Fibroblast of lung (primary cell): ENCODE data around the gene DUSP11. TPM values are rescaled to one million over a fixed set of nuclear protein-coding genes. Genes with fewer than 3 reads are reported as not detected.

Experiments used
- DNase-seq, 2 donors: peaks; one replicate each; pipeline versions ENCODE4 v3.0.0 to v3.0.0-alpha.2; 2010; ENCODE audit warnings: low read depth in 2 of 2
- H2AFZ ChIP-seq: 2 replicates; pipeline ENCODE4 v1.5.1; 2012; ENCODE audit warnings: low read length, control low read depth, inconsistent platforms
- H3K27ac ChIP-seq: 2 replicates; pipeline ENCODE4 v1.5.1; 2011; ENCODE audit warnings: low read length, control low read depth; ENCODE audit not compliant: insufficient read depth
- H3K27me3 ChIP-seq: 2 replicates; pipeline ENCODE4 v1.5.1; 2011; ENCODE audit warnings: mild to moderate bottlenecking, low read length; ENCODE audit not compliant: control insufficient read depth, insufficient read depth
- H3K36me3 ChIP-seq: 2 replicates; pipeline ENCODE4 v1.5.1; 2011; ENCODE audit warnings: low read length; ENCODE audit not compliant: control insufficient read depth, insufficient read depth
- H3K4me1 ChIP-seq: 2 replicates; pipeline ENCODE4 v1.5.1; 2011; ENCODE audit warnings: low read length; ENCODE audit not compliant: control insufficient read depth, insufficient read depth; ENCODE audit errors: extremely low read depth
- H3K4me2 ChIP-seq: 2 replicates; pipeline ENCODE4 v1.5.1; 2011; ENCODE audit warnings: low read length, control low read depth; ENCODE audit not compliant: insufficient read depth; ENCODE audit errors: extremely low read depth
- H3K4me3 ChIP-seq, 4 experiments: fragments of 200-600 bp in 1 of 4; sonication (generic) in 1 of 4; replicated peaks in 1 of 4; 2 replicates each; pipeline ENCODE4 v1.5.1; 2011 to 2016; ENCODE audit warnings: low read length in 4 of 4, low read depth in 3 of 4, mild to moderate bottlenecking in 3 of 4, control low read depth in 2 of 4, inconsistent platforms in 1 of 4, mixed read lengths in 1 of 4; ENCODE audit not compliant: insufficient read depth in 1 of 4; ENCODE audit errors: control extremely low read depth in 1 of 4
- H3K79me2 ChIP-seq: 2 replicates; pipeline ENCODE4 v1.5.1; 2012; ENCODE audit warnings: mild to moderate bottlenecking, low read length, inconsistent platforms; ENCODE audit not compliant: control insufficient read depth, insufficient read depth
- H3K9ac ChIP-seq: 2 replicates; pipeline ENCODE4 v1.5.1; 2011; ENCODE audit warnings: mild to moderate bottlenecking, low read length, control low read depth; ENCODE audit not compliant: insufficient read depth
- H3K9me3 ChIP-seq: 2 replicates; pipeline ENCODE4 v1.5.1; 2012; ENCODE audit warnings: low read depth, low read length; ENCODE audit not compliant: control insufficient read depth, insufficient read depth
- H4K20me1 ChIP-seq: 2 replicates; pipeline ENCODE4 v1.5.1; 2011; ENCODE audit warnings: low read length; ENCODE audit not compliant: control insufficient read depth, insufficient read depth; ENCODE audit errors: extremely low read depth
- EZH2 ChIP-seq: IDR thresholded peaks from 2 replicates; pipeline ENCODE4 v1.5.1; 2012; ENCODE audit warnings: low read length, control low read depth, mild to moderate bottlenecking; ENCODE audit errors: missing control alignments
- polyA plus RNA-seq, 2 donors: library from polyadenylated mRNA; depleted of rRNA in 1 of 2; stranded (reverse) in 1 of 2; unstranded in 1 of 2; fragments of >200 nt; gene quantifications; 2 replicates each; pipeline ENCODE4 v1.2.1, GENCODE V29; 2011 to 2012; ENCODE audit warnings: missing spikeins in 1 of 2
- total RNA-seq: library from RNA; depleted of rRNA; stranded (reverse); fragments of >200 nt; gene quantifications from 2 replicates; pipeline ENCODE4 v1.2.1, GENCODE V29; 2014
- TF ChIP-seq, protein P1 (sequence below), 2 donors: IDR thresholded peaks in 1 of 2; conservative IDR thresholded peaks in 1 of 2; 1 replicate in 1 of 2; 2 replicates in 1 of 2; pipeline ENCODE4 v1.5.1; 2011 to 2012; ENCODE audit warnings: low read length in 2 of 2, control low read depth in 1 of 2, inconsistent platforms in 1 of 2, low read depth in 1 of 2, mild to moderate bottlenecking in 1 of 2

The DUSP11 gene
- total and polyA plus RNA-seq, 2 donors (not counting 1 experiment from before 2014, with no cell fraction given) = 31.7 to 38.0 TPM

DNA sequence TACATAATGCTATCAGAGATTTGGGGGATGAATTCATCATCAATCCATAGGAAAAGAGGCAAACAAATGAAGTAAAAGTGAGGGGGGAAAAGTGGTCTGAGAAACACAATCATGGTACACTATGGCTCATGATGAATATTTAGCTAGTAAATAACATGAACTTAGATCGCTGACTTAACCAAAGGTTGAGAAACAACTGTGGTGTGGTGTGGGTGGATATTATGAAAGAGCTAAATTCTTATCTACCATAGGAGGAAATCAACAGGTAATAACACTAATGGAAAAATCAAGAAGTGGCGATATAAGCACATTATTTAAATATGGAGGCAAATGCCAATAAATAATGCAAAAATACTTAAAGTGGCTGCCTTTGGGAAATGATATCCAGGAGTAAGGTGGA is 30.6 kb downstream of the DUSP11 start:
- Histone ChIP-seq H3K4me3 (no peak overlapping the region), H3K27me3 (no peaks in the 10 kb centered on the region), H3K9ac (no peak overlapping the region), H2AFZ (no peak overlapping the region), H3K36me3 (peaks cover 6% of the 10 kb centered on the region), H3K4me1 (no peaks in the 10 kb centered on the region), H4K20me1 (no peaks in the 10 kb centered on the region), H3K9me3 (no peaks in the 10 kb centered on the region), H3K27ac (no peak overlapping the region), H3K4me2 (no peak overlapping the region), H3K79me2 (no peaks in the 10 kb centered on the region)
- no peak for DNase-seq
- TF ChIP-seq, protein P1, sequence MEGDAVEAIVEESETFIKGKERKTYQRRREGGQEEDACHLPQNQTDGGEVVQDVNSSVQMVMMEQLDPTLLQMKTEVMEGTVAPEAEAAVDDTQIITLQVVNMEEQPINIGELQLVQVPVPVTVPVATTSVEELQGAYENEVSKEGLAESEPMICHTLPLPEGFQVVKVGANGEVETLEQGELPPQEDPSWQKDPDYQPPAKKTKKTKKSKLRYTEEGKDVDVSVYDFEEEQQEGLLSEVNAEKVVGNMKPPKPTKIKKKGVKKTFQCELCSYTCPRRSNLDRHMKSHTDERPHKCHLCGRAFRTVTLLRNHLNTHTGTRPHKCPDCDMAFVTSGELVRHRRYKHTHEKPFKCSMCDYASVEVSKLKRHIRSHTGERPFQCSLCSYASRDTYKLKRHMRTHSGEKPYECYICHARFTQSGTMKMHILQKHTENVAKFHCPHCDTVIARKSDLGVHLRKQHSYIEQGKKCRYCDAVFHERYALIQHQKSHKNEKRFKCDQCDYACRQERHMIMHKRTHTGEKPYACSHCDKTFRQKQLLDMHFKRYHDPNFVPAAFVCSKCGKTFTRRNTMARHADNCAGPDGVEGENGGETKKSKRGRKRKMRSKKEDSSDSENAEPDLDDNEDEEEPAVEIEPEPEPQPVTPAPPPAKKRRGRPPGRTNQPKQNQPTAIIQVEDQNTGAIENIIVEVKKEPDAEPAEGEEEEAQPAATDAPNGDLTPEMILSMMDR (conservative IDR thresholded peaks at IDR 0.05 in 1 of 2, IDR thresholded peaks at IDR 0.05 in 1 of 2; ENCODE audit: low read depth in 1 of 2, low read length in 2 of 2) = no peak
- TF ChIP-seq EZH2 = no peak

DNA sequence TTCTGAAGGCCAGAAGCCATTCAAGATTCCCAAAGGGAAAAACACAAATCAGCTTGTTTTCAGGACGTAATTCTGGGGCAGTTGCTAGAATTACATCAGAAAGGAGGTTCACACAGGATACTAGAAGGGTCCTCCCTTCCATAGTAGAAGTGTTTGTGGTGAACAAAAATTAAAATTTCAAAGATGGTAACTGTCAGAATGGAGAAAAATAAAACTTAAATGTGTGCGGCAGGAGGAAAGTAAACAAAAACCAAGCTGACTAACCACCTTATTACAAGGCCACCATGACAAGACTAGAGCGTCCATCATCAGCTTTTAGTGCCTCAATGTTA is 33.1 kb downstream of the DUSP11 start:
- DNase-seq = no peak
- Histone ChIP-seq H4K20me1 (no peaks in the 10 kb centered on the region), H3K27me3 (no peaks in the 10 kb centered on the region), H3K4me2 (no peak overlapping the region), H3K79me2 (no peaks in the 10 kb centered on the region), H3K4me1 (no peaks in the 10 kb centered on the region), H3K9me3 (no peaks in the 10 kb centered on the region), H3K27ac (no peak overlapping the region), H3K36me3 (peaks cover 2% of the 10 kb centered on the region), H2AFZ (no peak overlapping the region), H3K9ac (no peak overlapping the region), H3K4me3 (no peak overlapping the region)
- TF ChIP-seq, protein P1 (conservative IDR thresholded peaks at IDR 0.05 in 1 of 2, IDR thresholded peaks at IDR 0.05 in 1 of 2; ENCODE audit: low read depth in 1 of 2, low read length in 2 of 2) = no peak
- no peak for TF ChIP-seq EZH2

DNA sequence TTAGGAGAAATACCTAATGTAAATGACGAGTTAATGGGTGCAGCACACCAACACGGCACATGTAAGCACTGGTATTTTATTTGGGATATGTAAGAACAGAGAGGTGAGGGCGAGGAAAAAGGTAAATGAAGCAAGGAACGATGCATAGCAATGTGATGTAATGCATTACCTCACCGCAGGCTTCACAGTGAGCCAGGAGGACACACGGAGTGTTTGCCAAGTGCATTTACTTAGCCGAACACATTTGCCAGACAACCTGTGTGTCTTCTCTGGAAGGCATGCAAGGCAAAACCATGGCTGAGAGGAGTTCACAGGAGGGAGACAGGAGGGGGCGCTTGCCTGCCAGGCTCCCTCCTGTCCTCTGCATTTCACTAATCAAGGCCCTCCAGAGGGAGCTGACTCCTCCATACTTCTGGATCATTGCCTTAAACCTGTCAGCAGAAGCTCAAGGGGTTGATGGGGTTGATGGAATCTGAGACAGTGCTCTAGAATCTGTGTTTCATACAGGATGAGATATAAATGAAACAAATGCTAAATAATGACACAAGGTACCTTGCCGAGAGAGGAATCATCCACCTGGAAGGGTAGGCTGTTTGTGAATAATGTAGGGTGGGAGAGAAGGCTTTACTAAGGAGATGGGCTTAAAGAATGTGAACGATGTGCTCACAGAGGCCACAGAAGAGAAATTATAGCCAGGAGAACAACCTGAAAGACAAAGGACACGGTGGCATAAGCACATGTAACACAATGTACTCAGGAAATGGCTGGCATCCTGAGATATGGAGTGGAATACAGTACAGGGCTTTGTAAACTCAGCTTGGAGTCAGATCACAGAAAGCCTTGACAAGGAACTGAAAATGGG is 33.7 kb downstream of the DUSP11 start:
- no peaks in the 10 kb centered on the region for H3K9me3 ChIP-seq
- no peak overlapping the region for H3K4me3 ChIP-seq
- no peak overlapping the region for H3K9ac ChIP-seq
- no peak overlapping the region for H2AFZ ChIP-seq
- DNase-seq = no peak
- H3K36me3 ChIP-seq = peaks cover 2% of the 10 kb centered on the region
- H3K4me2 ChIP-seq = no peak overlapping the region
- no peaks in the 10 kb centered on the region for H3K4me1 ChIP-seq
- no peak overlapping the region for H3K27ac ChIP-seq
- H3K27me3 ChIP-seq = no peaks in the 10 kb centered on the region
- H4K20me1 ChIP-seq = no peaks in the 10 kb centered on the region
- TF ChIP-seq, protein P1 (conservative IDR thresholded peaks at IDR 0.05 in 1 of 2, IDR thresholded peaks at IDR 0.05 in 1 of 2; ENCODE audit: low read depth in 1 of 2, low read length in 2 of 2) = no peak
- TF ChIP-seq EZH2 = no peak
- H3K79me2 ChIP-seq = no peaks in the 10 kb centered on the region
